ENCODE data around the gene PIK3R2. TPM values are rescaled to one million over a fixed set of nuclear protein-coding genes. Genes with fewer than 3 reads are reported as not detected.

PIK3R2 gene
- total RNA-seq, 2 donors from 2014 or later, result 18.9 to 21.8 TPM

GRCh38 chr19:18183529-18183928 lies 30.6 kb downstream of the PIK3R2 start:
- Histone ChIP-seq H3K4me1 (no peaks in the 10 kb centered on the region), H3K9me3 (no peaks in the 10 kb centered on the region), H3K4me3 (no peak overlapping the region), H3K27ac (no peak overlapping the region), H3K27me3 (no peaks in the 10 kb centered on the region), H3K36me3 (replicated peaks in 1 of 2; ENCODE audit: insufficient read depth in 1 of 2, low read depth in 2 of 2) (no peaks in the 10 kb centered on the region)
- no peak for DNase-seq
- intact Hi-C loops (cut with DNase I), result no loop called here
- TF ChIP-seq, protein P1, sequence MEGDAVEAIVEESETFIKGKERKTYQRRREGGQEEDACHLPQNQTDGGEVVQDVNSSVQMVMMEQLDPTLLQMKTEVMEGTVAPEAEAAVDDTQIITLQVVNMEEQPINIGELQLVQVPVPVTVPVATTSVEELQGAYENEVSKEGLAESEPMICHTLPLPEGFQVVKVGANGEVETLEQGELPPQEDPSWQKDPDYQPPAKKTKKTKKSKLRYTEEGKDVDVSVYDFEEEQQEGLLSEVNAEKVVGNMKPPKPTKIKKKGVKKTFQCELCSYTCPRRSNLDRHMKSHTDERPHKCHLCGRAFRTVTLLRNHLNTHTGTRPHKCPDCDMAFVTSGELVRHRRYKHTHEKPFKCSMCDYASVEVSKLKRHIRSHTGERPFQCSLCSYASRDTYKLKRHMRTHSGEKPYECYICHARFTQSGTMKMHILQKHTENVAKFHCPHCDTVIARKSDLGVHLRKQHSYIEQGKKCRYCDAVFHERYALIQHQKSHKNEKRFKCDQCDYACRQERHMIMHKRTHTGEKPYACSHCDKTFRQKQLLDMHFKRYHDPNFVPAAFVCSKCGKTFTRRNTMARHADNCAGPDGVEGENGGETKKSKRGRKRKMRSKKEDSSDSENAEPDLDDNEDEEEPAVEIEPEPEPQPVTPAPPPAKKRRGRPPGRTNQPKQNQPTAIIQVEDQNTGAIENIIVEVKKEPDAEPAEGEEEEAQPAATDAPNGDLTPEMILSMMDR (IDR thresholded peaks at IDR 0.05), result no peak
- no peak for ATAC-seq

DNA sequence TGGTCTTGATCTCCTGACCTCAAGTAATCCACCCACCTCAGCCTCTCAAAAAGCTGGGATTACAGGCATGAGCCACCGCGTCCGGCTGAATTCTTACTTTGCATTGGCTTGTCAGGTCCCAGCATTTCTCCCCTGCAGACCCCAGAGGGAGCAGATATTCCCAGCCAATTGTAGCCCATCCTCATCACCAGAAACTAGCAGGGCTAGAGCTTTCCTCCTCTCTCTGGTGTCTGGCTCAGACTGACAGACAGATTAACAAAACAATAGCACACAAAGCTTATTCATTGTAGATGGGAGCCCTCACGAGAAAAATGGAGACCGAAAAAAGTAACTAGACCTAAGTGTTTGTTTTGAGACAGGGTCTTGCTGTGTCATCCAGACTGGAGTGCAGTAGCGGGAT lies 32.6 kb downstream of the PIK3R2 start:
- 66 to 75% methylated on average over 6 of the region's 6 CpGs for WGBS, 2 donors
- intact Hi-C loops (cut with DNase I), result no loop called here
- no peaks in the 10 kb centered on the region for H3K36me3 ChIP-seq (replicated peaks in 1 of 2; ENCODE audit: insufficient read depth in 1 of 2, low read depth in 2 of 2)
- H3K27me3 ChIP-seq, result no peaks in the 10 kb centered on the region
- H3K9me3 ChIP-seq, result no peaks in the 10 kb centered on the region
- no peak for TF ChIP-seq POLR2A (IDR thresholded peaks at IDR 0.05)
- TF ChIP-seq, protein P1 (IDR thresholded peaks at IDR 0.05), result no peak
- no peak overlapping the region for H3K4me3 ChIP-seq
- no peaks in the 10 kb centered on the region for H3K4me1 ChIP-seq
- ATAC-seq (no peak), DNase-seq (no peak)
- H3K27ac ChIP-seq, result no peak overlapping the region

DNA sequence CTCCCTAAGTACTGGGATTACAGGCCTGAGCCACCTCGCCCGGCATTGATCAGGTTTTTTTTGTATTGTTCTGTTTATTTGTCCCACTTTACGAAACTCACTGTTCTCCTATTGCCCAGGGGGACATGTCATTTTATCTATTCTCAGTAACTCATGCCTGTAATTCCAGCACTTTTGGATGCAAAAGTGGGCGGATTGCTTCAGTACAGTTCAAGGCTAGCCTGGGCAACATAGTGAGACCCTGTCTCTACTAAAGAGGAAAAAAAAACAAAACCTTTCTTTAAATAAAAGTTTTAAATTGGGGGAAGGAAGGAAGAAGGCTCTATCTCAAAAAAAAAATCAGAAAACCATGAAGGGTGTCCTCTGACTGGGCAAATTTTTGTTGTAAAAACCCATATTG lies 37.3 kb downstream of the PIK3R2 start:
- H3K9me3 ChIP-seq, result no peaks in the 10 kb centered on the region
- 84 to 85% methylated on average over 4 of the region's 4 CpGs for WGBS, 2 donors

GRCh38 chr19:18191640-18192062 lies 38.7 kb downstream of the PIK3R2 start:
- peaks cover 15% of the 10 kb centered on the region for H3K4me1 ChIP-seq
- WGBS, 2 donors, result 65 to 68% methylated on average over 5 of the region's 5 CpGs
- H3K36me3 ChIP-seq (replicated peaks in 1 of 2; ENCODE audit: insufficient read depth in 1 of 2, low read depth in 2 of 2), result no peaks in the 10 kb centered on the region
- H3K27ac ChIP-seq, result peak overlapping the region; percentile 76 to 97 (median 92)
- intact Hi-C loops (cut with DNase I), result no loop called here
- TF ChIP-seq, protein P1 (IDR thresholded peaks at IDR 0.05), result no peak
- no peak for TF ChIP-seq POLR2A (IDR thresholded peaks at IDR 0.05)
- no peaks in the 10 kb centered on the region for H3K9me3 ChIP-seq
- no peaks in the 10 kb centered on the region for H3K27me3 ChIP-seq
- DNase-seq (no peak), ATAC-seq (no peak)
- peak overlapping the region in 1 of 2 donors; percentile 13 for H3K4me3 ChIP-seq

More for the DNA sequence above, 37.3 kb downstream of the PIK3R2 start:
- H3K27ac ChIP-seq, result no peak overlapping the region
- no peaks in the 10 kb centered on the region for H3K27me3 ChIP-seq
- no peaks in the 10 kb centered on the region for H3K36me3 ChIP-seq (replicated peaks in 1 of 2; ENCODE audit: insufficient read depth in 1 of 2, low read depth in 2 of 2)
- DNase-seq (no peak), ATAC-seq (no peak)
- intact Hi-C loops (cut with DNase I), result no loop called here
- peaks cover 15% of the 10 kb centered on the region for H3K4me1 ChIP-seq
- TF ChIP-seq, protein P1 (IDR thresholded peaks at IDR 0.05), result no peak
- no peak for TF ChIP-seq POLR2A (IDR thresholded peaks at IDR 0.05)
- H3K4me3 ChIP-seq, result no peak overlapping the region

DNA sequence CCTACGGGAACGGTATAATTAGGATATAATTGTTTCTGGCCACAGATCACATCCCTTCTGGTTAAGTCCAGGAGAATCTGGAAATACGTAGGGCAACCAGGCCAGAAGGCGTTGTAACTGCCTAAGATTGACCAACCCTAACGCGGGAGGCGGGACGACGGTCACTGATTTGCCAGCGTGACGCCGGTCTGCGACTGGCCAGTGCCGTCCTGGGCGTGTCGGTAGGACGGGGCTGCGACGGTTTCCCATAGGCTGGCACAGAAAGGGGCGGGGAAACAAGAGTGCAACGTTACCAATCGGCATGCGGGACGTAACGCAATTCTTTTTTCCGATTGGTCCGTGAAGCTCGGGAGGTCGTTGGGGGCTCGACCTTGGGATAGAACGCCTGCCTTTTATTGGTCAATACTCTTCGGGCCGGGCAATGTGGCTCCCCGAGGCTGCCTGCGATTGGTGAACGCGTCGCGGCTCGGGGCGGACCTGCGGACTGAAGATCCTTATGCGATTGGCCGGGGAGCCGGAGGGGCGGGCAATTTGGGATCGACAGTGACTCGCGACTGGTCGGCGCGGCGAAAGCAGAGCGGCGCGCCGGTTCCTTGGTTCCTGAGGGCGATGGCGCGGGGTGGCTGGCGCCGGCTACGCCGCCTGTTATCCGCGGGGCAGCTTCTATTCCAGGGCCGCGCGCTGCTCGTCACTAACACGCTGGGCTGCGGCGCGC lies 39.9 kb downstream of the PIK3R2 start, which contains the start of gene MPV17L2:
TSS of gene MPV17L2 (plus strand) at position 546 of the 715 bp plus-strand sequence. CDS start at position 610, 64 bp downstream.
- DNase-seq (peak; percentile 99 to 100 (median 100)), ATAC-seq (peak; percentile 94)
- peak within 1 kb of the TSS; percentile 76 to 97 (median 92) for H3K27ac ChIP-seq
- WGBS, 2 donors, result 0% methylated on average over 16 to 68 of the region's 74 CpGs
- no peaks in the 10 kb centered on the region for H3K9me3 ChIP-seq
- H3K4me1 ChIP-seq, result peaks cover 15% of the 10 kb centered on the region
- TF ChIP-seq, protein P1 (IDR thresholded peaks at IDR 0.05), result peak in 1 of 7 experiments; percentile 1
- peak; percentile 76 to 97 (median 96) for TF ChIP-seq POLR2A (IDR thresholded peaks at IDR 0.05)
- H3K27me3 ChIP-seq, result no peaks in the 10 kb centered on the region
- intact Hi-C loops (cut with DNase I), result no loop called here
- peak within 1 kb of the TSS; percentile 55 to 56 for H3K4me3 ChIP-seq
- no peaks in the 10 kb centered on the region for H3K36me3 ChIP-seq (replicated peaks in 1 of 2; ENCODE audit: insufficient read depth in 1 of 2, low read depth in 2 of 2)

Data from body of pancreas (tissue), 4 donors.